ENCODE measurements around the gene CPT1C. TPM values are rescaled to one million over a fixed set of nuclear protein-coding genes. Genes with fewer than 3 reads are reported as not detected.

Gene CPT1C
- total and polyA plus RNA-seq, 2 experiments from 2014 or later, result 6.2 to 6.8 TPM

GRCh38 chr19:49676136-49676783 is 14.7 kb upstream of the CPT1C start:
- Histone ChIP-seq H4K20me1 (ENCODE audit: insufficient read depth, poor library complexity, severe bottlenecking) (peaks cover 22% of the 10 kb centered on the region), H3K79me2 (peaks cover 39% of the 10 kb centered on the region), H3K36me3 (replicated peaks; ENCODE audit: insufficient read depth, low read depth) (no peaks in the 10 kb centered on the region), H3K27me3 (no peaks in the 10 kb centered on the region), H3K4me3 (peak overlapping the region; percentile 24), H3K9me3 (ENCODE audit: low read depth) (no peaks in the 10 kb centered on the region), H3K4me2 (peak overlapping the region; percentile 67), H2AFZ (peak overlapping the region; percentile 38), H3K4me1 (ENCODE audit: insufficient read depth) (peaks cover 19% of the 10 kb centered on the region), H3K27ac (peak overlapping the region; percentile 92), H3K9me2 (replicated peaks; ENCODE audit: insufficient read depth) (no peaks in the 10 kb centered on the region)
- 3% methylated on average over 27 of the region's 27 CpGs for WGBS (ENCODE audit: low lambda C conversion rate, missing lambda C conversion rate)
- peak; percentile 94 for DNase-seq (ENCODE audit: low spot score)
- TF ChIP-seq CTCF (IDR thresholded peaks at IDR 0.05; ENCODE audit: poor library complexity) (no peak), EZH2 (IDR thresholded peaks at IDR 0.05; ENCODE audit: borderline replicate concordance) (no peak), EZH2phosphoT487 (IDR thresholded peaks at IDR 0.05; ENCODE audit: low read depth, severe bottlenecking, unreplicated experiment) (no peak)

GRCh38 chr19:49676784-49677230 is 14.1 kb upstream of the CPT1C start:
- DNase-seq (ENCODE audit: low spot score), result peak; percentile 100
- TF ChIP-seq EZH2 (IDR thresholded peaks at IDR 0.05; ENCODE audit: borderline replicate concordance), result no peak
- TF ChIP-seq CTCF (IDR thresholded peaks at IDR 0.05; ENCODE audit: poor library complexity), result no peak
- TF ChIP-seq EZH2phosphoT487 (IDR thresholded peaks at IDR 0.05; ENCODE audit: low read depth, severe bottlenecking, unreplicated experiment), result no peak
- peaks cover 27% of the 10 kb centered on the region for H4K20me1 ChIP-seq (ENCODE audit: insufficient read depth, poor library complexity, severe bottlenecking)
- H3K4me3 ChIP-seq, result no peak overlapping the region
- no peaks in the 10 kb centered on the region for H3K27me3 ChIP-seq
- no peak overlapping the region for H2AFZ ChIP-seq
- no peak overlapping the region for H3K4me2 ChIP-seq
- peaks cover 16% of the 10 kb centered on the region for H3K4me1 ChIP-seq (ENCODE audit: insufficient read depth)
- WGBS (ENCODE audit: low lambda C conversion rate, missing lambda C conversion rate), result 2% methylated on average over 27 of the region's 34 CpGs
- H3K9me3 ChIP-seq (ENCODE audit: low read depth), result no peaks in the 10 kb centered on the region
- H3K79me2 ChIP-seq, result peaks cover 44% of the 10 kb centered on the region
- no peaks in the 10 kb centered on the region for H3K9me2 ChIP-seq (replicated peaks; ENCODE audit: insufficient read depth)
- H3K36me3 ChIP-seq (replicated peaks; ENCODE audit: insufficient read depth, low read depth), result no peaks in the 10 kb centered on the region
- peak overlapping the region; percentile 75 for H3K27ac ChIP-seq

GRCh38 chr19:49677231-49677900 is 13.6 kb upstream of the CPT1C start, which contains the start of gene PRMT1:
PRMT1 (plus strand) TSS chr19:49677271; CDS start chr19:49677281, 10 bp downstream.
- H2AFZ ChIP-seq, result peak within 1 kb of the TSS; percentile 38
- no peaks in the 10 kb centered on the region for H3K36me3 ChIP-seq (replicated peaks; ENCODE audit: insufficient read depth, low read depth)
- peak; percentile 75 for DNase-seq (ENCODE audit: low spot score)
- H3K9me2 ChIP-seq (replicated peaks; ENCODE audit: insufficient read depth), result no peaks in the 10 kb centered on the region
- no peaks in the 10 kb centered on the region for H3K9me3 ChIP-seq (ENCODE audit: low read depth)
- peak within 1 kb of the TSS; percentile 92 for H3K27ac ChIP-seq
- peaks cover 32% of the 10 kb centered on the region for H4K20me1 ChIP-seq (ENCODE audit: insufficient read depth, poor library complexity, severe bottlenecking)
- H3K4me1 ChIP-seq (ENCODE audit: insufficient read depth), result peaks cover 12% of the 10 kb centered on the region
- peak within 1 kb of the TSS; percentile 94 for H3K4me2 ChIP-seq
- no peaks in the 10 kb centered on the region for H3K27me3 ChIP-seq
- H3K79me2 ChIP-seq, result peaks cover 48% of the 10 kb centered on the region
- H3K4me3 ChIP-seq, result peak within 1 kb of the TSS; percentile 43
- TF ChIP-seq EZH2 (IDR thresholded peaks at IDR 0.05; ENCODE audit: borderline replicate concordance), result no peak
- no peak for TF ChIP-seq EZH2phosphoT487 (IDR thresholded peaks at IDR 0.05; ENCODE audit: low read depth, severe bottlenecking, unreplicated experiment)
- no peak for TF ChIP-seq CTCF (IDR thresholded peaks at IDR 0.05; ENCODE audit: poor library complexity)
- 0% methylated on average over 30 of the region's 57 CpGs for WGBS (ENCODE audit: low lambda C conversion rate, missing lambda C conversion rate)

Data from hepatocyte (in vitro differentiated cells).